HG02759 (cell line): ENCODE data around the gene TRANK1.
"Not testable (repeated sequence)": the region's sequence is repeated elsewhere in the genome, so short reads cannot be mapped to it uniquely, and the experiment has no call there.

Experiments used
- ATAC-seq: cut with Tn5 transposase; IDR thresholded peaks from one replicate; pipeline ENCODE4 v1.9.1; 2021; ENCODE audit warnings: mild to moderate bottlenecking, moderate library complexity; ENCODE audit not compliant: unreplicated experiment

Gene TRANK1

DNA sequence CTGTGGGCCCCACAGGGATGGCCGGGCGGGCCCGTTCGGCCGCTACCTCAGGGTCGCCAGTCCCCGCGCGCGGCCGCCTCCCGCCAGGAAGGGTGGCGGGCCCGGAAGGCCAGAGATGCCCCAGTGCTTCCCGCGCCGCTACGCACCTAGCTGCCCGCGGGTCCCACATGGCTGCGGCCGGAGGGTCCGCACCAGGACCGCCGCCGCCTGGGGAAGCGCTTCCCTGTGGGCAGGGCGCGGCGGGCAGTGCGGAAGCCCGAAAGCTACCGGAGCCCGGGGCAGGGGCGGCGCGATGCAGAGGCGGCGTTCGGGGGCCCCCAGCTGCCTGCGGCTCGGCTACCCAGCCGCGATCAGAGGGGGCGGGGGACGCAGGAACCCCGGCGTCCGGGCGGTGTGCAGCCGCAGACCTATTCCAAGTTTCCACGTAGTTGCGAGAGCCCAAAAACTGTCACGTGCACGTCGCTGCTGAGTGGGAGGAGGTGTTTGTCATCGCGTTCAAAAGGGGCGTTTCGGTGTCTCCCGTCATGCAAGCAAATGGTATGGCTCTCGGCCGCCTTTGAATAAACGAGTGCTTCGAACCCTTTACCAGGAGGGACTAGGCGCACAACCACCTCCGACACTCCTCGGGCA, at the start of gene TRANK1:
TSS of gene TRANK1 (minus strand) at position 414 of the 630 bp plus-strand sequence. CDS start at position 169, 245 bp downstream.
- peak; percentile 70 for ATAC-seq

- ATAC-seq = peak; percentile 89
Measured at GRCh38 chr3:36993326-36994283, 48.8 kb upstream of the TRANK1 start, which contains the start of gene MLH1. TSS of gene MLH1 (plus strand) at chr3:36993518. CDS start at chr3:36993548, 30 bp downstream.

GRCh38 chr3:36992806-36993325, 48.0 kb upstream of the TRANK1 start, which contains the start of gene EPM2AIP1:
TSS of gene EPM2AIP1 (minus strand) at chr3:36993131. CDS start at chr3:36993077, 54 bp downstream.
- peak; percentile 85 for ATAC-seq

- ATAC-seq = no peak
Measured at GRCh38 chr3:36991923-36992805, 47.3 kb upstream of the TRANK1 start.

DNA sequence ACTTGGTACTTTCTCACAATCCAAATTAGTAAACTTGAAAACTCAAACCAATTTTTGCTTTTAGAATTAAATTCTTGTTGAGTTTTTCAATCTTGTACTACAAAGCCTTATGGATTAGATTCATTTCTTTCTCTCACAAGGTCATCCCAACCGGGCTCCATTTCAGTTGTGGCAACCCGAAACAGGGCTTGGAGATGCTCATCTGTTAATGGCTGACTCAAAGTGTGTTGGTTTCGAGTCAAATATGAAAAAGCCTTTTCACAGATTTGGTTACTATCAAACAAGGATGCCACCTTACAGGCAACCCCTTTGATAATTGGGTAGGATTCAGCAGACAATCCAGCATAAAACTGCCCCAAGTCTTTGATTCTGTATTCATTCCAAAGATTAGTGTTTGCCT, 46.3 kb upstream of the TRANK1 start:
- ATAC-seq = no peak

DNA sequence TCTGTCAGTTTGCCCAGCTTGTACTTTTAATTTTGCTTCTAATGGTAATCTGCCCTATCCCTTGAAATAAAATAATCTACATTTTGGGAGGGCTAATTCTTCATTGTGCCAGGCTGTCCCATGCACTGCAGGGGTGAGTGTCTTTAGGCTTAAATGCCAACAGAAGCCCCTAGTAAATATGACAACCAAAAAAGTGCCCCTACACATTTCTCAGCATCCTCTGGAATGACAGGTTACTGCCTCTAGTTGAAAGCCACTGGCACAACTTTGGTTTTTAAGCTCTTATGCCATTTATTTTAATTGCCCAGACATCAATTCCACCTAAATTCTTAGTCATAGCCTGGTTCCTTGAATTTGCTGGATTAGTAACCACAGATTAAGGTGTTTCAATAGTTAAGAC, 44.7 kb upstream of the TRANK1 start:
- no peak for ATAC-seq

DNA sequence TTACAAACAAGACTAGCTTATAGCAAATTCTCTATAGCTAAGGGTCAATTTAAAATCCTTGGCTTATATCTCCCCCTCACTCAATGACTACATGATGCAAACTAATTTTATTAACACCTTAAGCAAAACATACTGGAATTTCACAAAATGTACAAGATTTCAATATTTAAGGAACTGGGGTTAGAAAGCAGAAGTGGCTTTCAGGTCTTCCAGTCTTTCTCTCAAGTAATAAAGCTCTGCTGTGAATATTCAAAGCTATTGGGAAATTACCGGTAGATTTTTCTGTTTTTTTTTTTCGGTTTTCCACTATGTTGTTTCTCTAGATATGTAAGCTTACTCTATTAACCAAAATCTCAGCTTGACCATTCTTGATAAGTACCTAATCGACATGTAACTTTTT, 44.2 kb upstream of the TRANK1 start:
- ATAC-seq = no peak

- no peak for ATAC-seq
Measured at GRCh38 chr3:36988356-36988755, 43.5 kb upstream of the TRANK1 start.

DNA sequence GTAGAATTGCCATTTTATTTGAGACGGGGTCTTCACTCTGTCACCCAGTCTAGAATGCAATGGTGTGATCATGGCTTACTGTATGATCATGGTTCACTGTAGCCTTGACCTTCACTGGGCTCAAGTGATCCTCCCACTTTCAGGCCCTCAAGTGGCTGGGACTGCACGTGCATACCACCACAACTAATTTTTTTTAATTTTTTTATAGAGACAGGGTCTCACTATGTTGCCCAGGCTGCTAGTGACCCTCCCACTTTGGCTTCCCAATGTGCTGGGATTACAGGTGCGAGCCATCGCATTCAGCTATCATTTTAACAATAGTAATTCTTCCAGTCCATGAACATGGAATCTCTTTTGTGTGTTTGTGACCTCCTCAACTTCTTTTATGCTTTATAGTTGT, 36.2 kb upstream of the TRANK1 start:
- no peak for ATAC-seq

- ATAC-seq = no peak
Measured at GRCh38 chr3:36973139-36973538, 28.3 kb upstream of the TRANK1 start.

- no peak for ATAC-seq
Measured at GRCh38 chr3:36972163-36972562, 27.3 kb upstream of the TRANK1 start.

- ATAC-seq = peak; percentile 99
Measured at GRCh38 chr3:36969540-36970432, 24.9 kb upstream of the TRANK1 start.

GRCh38 chr3:36969085-36969484, 24.2 kb upstream of the TRANK1 start:
- ATAC-seq = no peak

- no peak for ATAC-seq
Measured at GRCh38 chr3:36965440-36965839, 20.6 kb upstream of the TRANK1 start.

- no peak for ATAC-seq
Measured at GRCh38 chr3:36964817-36965216, 20.0 kb upstream of the TRANK1 start.

GRCh38 chr3:36964331-36964730, 19.5 kb upstream of the TRANK1 start:
- ATAC-seq = no peak

- ATAC-seq = not testable (repeated sequence)
Measured at GRCh38 chr3:36963008-36963407, 18.2 kb upstream of the TRANK1 start.

DNA sequence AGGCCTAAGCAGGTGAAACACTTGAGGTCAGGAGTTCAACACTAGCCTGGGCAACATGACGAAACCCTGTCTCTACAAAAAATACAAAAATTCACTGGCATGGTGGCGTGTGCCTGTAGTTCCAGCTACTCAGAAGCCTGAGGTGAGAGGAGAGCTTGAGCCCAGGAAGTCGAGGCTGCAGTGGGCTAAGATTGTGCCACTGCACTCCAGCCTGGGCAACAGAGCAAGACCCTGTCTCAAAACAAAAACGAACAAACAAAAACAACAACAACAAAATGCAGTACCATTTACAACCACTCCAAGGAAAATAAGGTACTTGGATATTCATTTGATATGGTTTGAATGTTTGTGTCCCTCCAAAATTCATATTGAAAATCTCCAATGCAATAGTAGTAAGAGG, 15.6 kb upstream of the TRANK1 start:
- ATAC-seq = no peak

DNA sequence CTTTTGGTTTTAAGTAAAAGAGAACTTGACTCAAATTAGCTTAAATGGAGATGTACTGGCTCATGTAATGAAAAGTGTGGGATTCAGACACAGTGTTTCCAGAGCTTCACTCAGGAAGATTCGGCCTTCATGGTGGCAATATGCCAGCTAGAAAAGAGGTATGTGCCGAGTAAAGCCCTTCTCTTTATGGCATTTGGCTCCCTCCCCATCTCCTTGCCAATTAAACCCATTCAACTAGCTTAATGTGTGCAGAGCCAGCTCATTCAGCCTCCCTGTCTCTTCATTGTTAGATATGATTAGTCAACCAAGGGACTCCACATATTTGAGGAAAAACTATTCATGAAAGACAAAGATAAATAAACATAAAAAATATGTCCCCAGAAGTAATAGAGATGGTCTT, 15.0 kb upstream of the TRANK1 start:
- ATAC-seq = no peak
